ENCODE results near the gene ADAMTSL5. TPM values are rescaled to one million over a fixed set of nuclear protein-coding genes. Genes with fewer than 3 reads are reported as not detected.
A peak's percentile ranks its signal among the peaks of the same experiment; 100 is the strongest.

Gene ADAMTSL5
- total and polyA plus RNA-seq, 9 of the 15 experiments (the other 6 are each of a cell fraction or from before 2014, with no cell fraction given), result 1.0 to 11.6 (median 4.1) TPM

DNA sequence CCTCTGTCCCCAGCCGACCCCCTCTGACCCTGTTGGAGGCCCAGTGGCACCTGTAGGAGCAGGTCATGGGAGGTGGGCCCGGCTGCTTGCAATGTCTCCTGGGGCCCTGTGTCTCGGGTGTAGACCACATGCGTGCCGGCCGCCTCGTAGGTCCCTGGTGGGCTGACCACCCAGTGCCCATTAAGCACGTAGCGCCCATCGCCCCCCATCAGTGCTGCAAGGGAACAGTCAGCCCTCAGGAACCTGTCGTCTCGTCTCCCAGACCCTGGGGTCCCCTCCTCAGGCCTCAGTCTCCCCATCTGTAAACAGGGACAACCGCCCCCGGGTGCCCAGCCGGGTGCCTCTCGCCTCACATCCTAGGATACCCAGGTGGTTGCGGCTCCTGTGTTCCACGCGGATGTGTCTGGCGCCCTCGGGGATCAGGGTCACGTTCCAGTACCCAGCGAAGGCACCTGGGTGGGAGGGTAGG is 5.6 kb downstream of the ADAMTSL5 start:
- peak overlapping the region; percentile 58 for H3K4me3 ChIP-seq
- in situ Hi-C loops (cut with MboI), result loop anchor here (5.0 kb wide), 1 partner anchor 50 kb away; no protein-coding TSS in a partner anchor
- no peak for DNase-seq (ENCODE audit: extremely low read depth in 1 of 4, low spot score in 3 of 4)
- TF ChIP-seq MYBL2 (IDR thresholded peaks at IDR 0.05; ENCODE audit: low read depth) (no peak), MYBL2 (CRISPR knock-in tag; IDR thresholded peaks at IDR 0.05; ENCODE audit: borderline replicate concordance) (no peak), MAFF (IDR thresholded peaks at IDR 0.05; ENCODE audit: low read length) (no peak), ZNF282 (CRISPR knock-in tag; IDR thresholded peaks at IDR 0.05) (0 out of 2 replicates have a peak, but pooled peaks have one; percentile 11), SMAD2 (IDR thresholded peaks at IDR 0.05; ENCODE audit: low read depth, low read length) (no peak), KDM2B (CRISPR knock-in tag; IDR thresholded peaks at IDR 0.05) (no peak), RBFOX2 (IDR thresholded peaks at IDR 0.05; ENCODE audit: low read depth, low read length) (0 out of 2 replicates have a peak, but pooled peaks have one; percentile 10), CBFB (CRISPR knock-in tag; IDR thresholded peaks at IDR 0.05) (peak; percentile 10; the same call in 1 of the 2 replicates), ZNF764 (CRISPR knock-in tag; IDR thresholded peaks at IDR 0.05; ENCODE audit: low read depth) (no peak), PRMT5 (CRISPR knock-in tag; IDR thresholded peaks at IDR 0.05) (no peak), ZBTB7A (IDR thresholded peaks at IDR 0.05; ENCODE audit: borderline replicate concordance, control insufficient read depth, low read depth, low read length) (peak; percentile 16; the same call in 1 of the 2 replicates), POLR2G (IDR thresholded peaks at IDR 0.05; ENCODE audit: low read depth, low read length) (peak; percentile 52), ADNP (tag; IDR thresholded peaks at IDR 0.05) (no peak), ZNF507 (tag; conservative IDR thresholded peaks at IDR 0.05) (no peak), ZNF143 (CRISPR knock-in tag; IDR thresholded peaks at IDR 0.05) (0 out of 2 replicates have a peak, but pooled peaks have one; percentile 30), HDAC6 (IDR thresholded peaks at IDR 0.05; ENCODE audit: low read depth, low read length) (no peak), CTBP1 (IDR thresholded peaks at IDR 0.05; ENCODE audit: borderline replicate concordance) (no peak)
- TF ChIP-seq, protein P1, sequence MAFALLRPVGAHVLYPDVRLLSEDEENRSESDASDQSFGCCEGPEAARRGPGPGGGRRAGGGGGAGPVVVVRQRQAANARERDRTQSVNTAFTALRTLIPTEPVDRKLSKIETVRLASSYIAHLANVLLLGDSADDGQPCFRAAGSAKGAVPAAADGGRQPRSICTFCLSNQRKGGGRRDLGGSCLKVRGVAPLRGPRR (CRISPR knock-in tag; IDR thresholded peaks at IDR 0.05), result no peak
- TF ChIP-seq, protein P2, sequence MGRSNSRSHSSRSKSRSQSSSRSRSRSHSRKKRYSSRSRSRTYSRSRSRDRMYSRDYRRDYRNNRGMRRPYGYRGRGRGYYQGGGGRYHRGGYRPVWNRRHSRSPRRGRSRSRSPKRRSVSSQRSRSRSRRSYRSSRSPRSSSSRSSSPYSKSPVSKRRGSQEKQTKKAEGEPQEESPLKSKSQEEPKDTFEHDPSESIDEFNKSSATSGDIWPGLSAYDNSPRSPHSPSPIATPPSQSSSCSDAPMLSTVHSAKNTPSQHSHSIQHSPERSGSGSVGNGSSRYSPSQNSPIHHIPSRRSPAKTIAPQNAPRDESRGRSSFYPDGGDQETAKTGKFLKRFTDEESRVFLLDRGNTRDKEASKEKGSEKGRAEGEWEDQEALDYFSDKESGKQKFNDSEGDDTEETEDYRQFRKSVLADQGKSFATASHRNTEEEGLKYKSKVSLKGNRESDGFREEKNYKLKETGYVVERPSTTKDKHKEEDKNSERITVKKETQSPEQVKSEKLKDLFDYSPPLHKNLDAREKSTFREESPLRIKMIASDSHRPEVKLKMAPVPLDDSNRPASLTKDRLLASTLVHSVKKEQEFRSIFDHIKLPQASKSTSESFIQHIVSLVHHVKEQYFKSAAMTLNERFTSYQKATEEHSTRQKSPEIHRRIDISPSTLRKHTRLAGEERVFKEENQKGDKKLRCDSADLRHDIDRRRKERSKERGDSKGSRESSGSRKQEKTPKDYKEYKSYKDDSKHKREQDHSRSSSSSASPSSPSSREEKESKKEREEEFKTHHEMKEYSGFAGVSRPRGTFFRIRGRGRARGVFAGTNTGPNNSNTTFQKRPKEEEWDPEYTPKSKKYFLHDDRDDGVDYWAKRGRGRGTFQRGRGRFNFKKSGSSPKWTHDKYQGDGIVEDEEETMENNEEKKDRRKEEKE (IDR thresholded peaks at IDR 0.05; ENCODE audit: borderline replicate concordance in 1 of 2, control insufficient read depth in 1 of 2, low read depth in 2 of 2, low read length in 1 of 2), result no peak

More for the DNA sequence above, 5.6 kb downstream of the ADAMTSL5 start:
- no peaks in the 10 kb centered on the region for H3K9me3 ChIP-seq (replicated peaks; ENCODE audit: control insufficient read depth, insufficient read depth, low read depth, low read length)
- peaks cover 4% of the 10 kb centered on the region; the same call in 1 of the 3 replicates for H3K79me2 ChIP-seq (ENCODE audit: control insufficient read depth, insufficient read depth, low read length)
- BruUV-seq (replicated peaks), result no TSS peak
- peak overlapping the region; percentile 77 to 86 for H3K9ac ChIP-seq (ENCODE audit: insufficient read depth in 1 of 2, low read depth in 2 of 2, low read length in 2 of 2)
- no peak for ATAC-seq
- intact Hi-C loops (cut with micrococcal nuclease), result no loop called here
- H3K4me1 ChIP-seq (replicated peaks in 1 of 2; ENCODE audit: control insufficient read depth in 2 of 2, insufficient read depth in 2 of 2, low read length in 2 of 2), result peaks cover 12 to 66% of the 10 kb centered on the region in 2 experiments
- H3K36me3 ChIP-seq (ENCODE audit: control insufficient read depth, insufficient read depth, low read length), result peaks cover 14% of the 10 kb centered on the region; the same call in 2 of the 3 replicates
- no peaks in the 10 kb centered on the region for H4K20me1 ChIP-seq (replicated peaks; ENCODE audit: control insufficient read depth, insufficient read depth, low read length)
- no peak for FAIRE-seq
- H3K27me3 ChIP-seq (ENCODE audit: control insufficient read depth in 2 of 2, insufficient read depth in 2 of 2, low read length in 2 of 2), result no peaks in the 10 kb centered on the region
- peak overlapping the region; percentile 75 for H2AFZ ChIP-seq (ENCODE audit: low read depth, low read length)
- 41% methylated on average over 21 of the region's 23 CpGs for WGBS (ENCODE audit: insufficient coverage, low coverage, missing lambda C conversion rate)
- ChIA-PET POLR2A (no interaction called here), CTCF (ENCODE audit: low intra/inter-chr PET ratio) (no interaction called here)
- no peaks in the 10 kb centered on the region for H3K9me1 ChIP-seq (ENCODE audit: control insufficient read depth, insufficient read depth, low read length)
- peak overlapping the region; percentile 90 for H3K27ac ChIP-seq (ENCODE audit: extremely low read depth, low read depth, low read length)
- H3K4me2 ChIP-seq (ENCODE audit: insufficient read depth, low read length), result peak overlapping the region; percentile 96
